Left renal pelvis (tissue), 4 donors: Measurements from ENCODE around the gene GSTA4. TPM values are rescaled to one million over a fixed set of nuclear protein-coding genes. Genes with fewer than 3 reads are reported as not detected.

ENCODE experiments used
- DNase-seq, 4 donors: peaks; one replicate each; pipeline ENCODE4 v3.0.0-alpha.2; 2013; ENCODE audit warnings: low read depth in 4 of 4, low spot score in 3 of 4
- polyA plus RNA-seq, 4 donors: library from polyadenylated mRNA; unstranded; fragments of 120-200 nt; gene quantifications; one replicate each; pipeline ENCODE4 v1.2.1, GENCODE V29; 2013; ENCODE audit not compliant: insufficient read length in 4 of 4

The GSTA4 gene
- polyA plus RNA-seq, 4 donors, result 86.6 to 133 (median 105) TPM

DNA sequence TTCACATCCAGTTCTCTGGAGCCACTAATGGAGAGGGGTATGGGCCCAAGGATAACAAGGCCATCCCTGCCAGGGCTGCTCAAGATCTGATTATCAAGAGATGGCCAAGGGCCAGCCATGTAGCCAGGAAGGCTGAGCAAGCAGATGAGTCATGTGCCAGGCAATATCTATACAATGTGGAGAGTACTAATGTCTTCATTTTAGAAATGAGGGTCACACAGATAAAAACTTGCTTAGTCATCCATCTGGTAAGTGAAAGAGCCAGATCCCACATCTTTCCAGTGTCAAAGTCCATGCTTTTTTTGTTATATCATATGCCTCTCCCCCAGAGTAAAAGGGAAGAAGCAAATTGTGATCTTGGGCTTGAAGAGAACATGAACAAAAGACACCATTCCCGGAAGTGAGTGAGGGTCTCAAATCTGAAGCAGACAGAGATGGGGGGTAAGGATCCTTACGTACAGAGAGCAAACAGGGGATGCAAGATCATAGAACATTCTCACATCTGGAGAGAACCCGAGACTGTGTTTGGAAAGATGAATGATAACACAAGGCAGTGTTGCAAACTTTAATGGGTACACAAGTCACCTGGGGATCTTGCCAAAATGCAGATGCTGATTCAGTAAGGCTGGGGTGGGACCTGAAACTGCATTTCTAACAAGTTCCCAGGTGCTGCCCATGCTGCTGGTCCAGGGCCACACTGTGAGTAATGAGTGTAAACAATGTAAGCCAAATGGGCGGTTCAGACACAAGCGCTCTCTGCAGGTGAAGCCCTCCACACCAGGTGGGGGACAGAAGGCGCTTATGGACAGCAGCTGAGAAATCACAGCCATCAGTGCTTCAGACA is 65.5 kb downstream of the GSTA4 start:
- no peak for DNase-seq

Other genes starting within 250 kb of the GSTA4 start
- gene GSTA2, start 231.8 kb downstream of the GSTA4 start, polyA plus RNA-seq, result under 1 TPM in 2 of 4 donors, not detected in 2; 0.19 to 0.29 TPM
- 10 to 100 TPM in 1 of 4 donors, 1 to 10 TPM in 2, under 1 TPM in 1; 0.73 to 10.9 (median 1.4) TPM for gene GSTA1, start 191.5 kb downstream of the GSTA4 start, polyA plus RNA-seq
- gene GSTA5, start 154.5 kb downstream of the GSTA4 start, polyA plus RNA-seq, result not detected
- 1 to 10 TPM in 1 of 4 donors, under 1 TPM in 2, not detected in 1; 0.52 to 2.0 (median 0.70) TPM for gene GSTA3, start 85.6 kb downstream of the GSTA4 start, polyA plus RNA-seq
- 10 to 100 TPM; 16.3 to 20.6 (median 18.0) TPM for gene CILK1, start 66.5 kb upstream of the GSTA4 start, polyA plus RNA-seq
- 100 to 1,000 TPM in 1 of 4 donors, 10 to 100 TPM in 3; 76.2 to 123 (median 95.7) TPM for gene FBXO9, start 70.1 kb upstream of the GSTA4 start, polyA plus RNA-seq
- gene GCM1, start 153.6 kb upstream of the GSTA4 start, polyA plus RNA-seq, result under 1 TPM in 3 of 4 donors, not detected in 1; 0.10 to 0.19 (median 0.15) TPM